ENCODE measurements around the gene LEPR. TPM values are rescaled to one million over a fixed set of nuclear protein-coding genes. Genes with fewer than 3 reads are reported as not detected.

LEPR gene, protein sequence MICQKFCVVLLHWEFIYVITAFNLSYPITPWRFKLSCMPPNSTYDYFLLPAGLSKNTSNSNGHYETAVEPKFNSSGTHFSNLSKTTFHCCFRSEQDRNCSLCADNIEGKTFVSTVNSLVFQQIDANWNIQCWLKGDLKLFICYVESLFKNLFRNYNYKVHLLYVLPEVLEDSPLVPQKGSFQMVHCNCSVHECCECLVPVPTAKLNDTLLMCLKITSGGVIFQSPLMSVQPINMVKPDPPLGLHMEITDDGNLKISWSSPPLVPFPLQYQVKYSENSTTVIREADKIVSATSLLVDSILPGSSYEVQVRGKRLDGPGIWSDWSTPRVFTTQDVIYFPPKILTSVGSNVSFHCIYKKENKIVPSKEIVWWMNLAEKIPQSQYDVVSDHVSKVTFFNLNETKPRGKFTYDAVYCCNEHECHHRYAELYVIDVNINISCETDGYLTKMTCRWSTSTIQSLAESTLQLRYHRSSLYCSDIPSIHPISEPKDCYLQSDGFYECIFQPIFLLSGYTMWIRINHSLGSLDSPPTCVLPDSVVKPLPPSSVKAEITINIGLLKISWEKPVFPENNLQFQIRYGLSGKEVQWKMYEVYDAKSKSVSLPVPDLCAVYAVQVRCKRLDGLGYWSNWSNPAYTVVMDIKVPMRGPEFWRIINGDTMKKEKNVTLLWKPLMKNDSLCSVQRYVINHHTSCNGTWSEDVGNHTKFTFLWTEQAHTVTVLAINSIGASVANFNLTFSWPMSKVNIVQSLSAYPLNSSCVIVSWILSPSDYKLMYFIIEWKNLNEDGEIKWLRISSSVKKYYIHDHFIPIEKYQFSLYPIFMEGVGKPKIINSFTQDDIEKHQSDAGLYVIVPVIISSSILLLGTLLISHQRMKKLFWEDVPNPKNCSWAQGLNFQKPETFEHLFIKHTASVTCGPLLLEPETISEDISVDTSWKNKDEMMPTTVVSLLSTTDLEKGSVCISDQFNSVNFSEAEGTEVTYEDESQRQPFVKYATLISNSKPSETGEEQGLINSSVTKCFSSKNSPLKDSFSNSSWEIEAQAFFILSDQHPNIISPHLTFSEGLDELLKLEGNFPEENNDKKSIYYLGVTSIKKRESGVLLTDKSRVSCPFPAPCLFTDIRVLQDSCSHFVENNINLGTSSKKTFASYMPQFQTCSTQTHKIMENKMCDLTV
- 1.3 to 3.1 TPM (median 2.6 TPM) in 5 replicates for total RNA-seq (2022; extraction: Qiagen RNA extraction; ENCODE audit: low read depth)

DNA sequence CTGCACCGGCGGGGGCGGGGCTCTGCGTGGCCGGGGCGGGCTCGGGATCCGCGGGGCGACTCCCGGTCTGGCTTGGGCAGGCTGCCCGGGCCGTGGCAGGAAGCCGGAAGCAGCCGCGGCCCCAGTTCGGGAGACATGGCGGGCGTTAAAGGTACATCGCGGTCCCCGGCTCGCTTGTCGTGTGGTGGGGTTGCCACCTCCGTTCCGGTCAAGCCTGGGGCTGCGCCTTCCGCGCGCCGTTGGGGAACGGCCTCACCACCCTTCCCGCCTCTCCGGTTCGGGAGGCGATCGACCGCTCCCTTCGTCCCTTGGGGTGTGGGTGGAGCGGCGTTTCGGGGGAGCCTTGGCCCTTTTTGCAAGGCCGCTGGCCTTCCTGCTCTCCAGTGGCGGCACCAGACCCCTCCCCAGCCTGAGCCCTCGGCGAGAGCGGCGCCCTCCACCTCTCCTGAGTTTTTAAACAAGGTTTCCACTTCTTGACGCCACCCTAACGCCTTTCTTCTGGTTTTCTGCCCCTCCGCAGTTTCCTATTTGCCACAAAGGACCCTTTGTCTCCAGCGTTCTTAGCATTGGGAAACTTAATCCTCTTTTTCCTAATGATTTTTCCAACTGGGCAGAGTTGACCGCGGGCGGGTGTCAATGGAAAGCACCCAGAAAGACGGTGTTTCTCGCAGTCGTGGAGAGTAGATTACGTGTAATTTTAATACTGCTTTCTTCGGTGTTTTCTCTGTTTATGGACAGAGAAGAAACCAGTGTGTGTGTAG, at the start of gene LEPR, which contains the start of gene LEPROT:
Gene LEPR (plus strand): TSS at position 79 of the 761 bp plus-strand sequence. CDS start 144,898 bp downstream, outside the sequence.
Gene LEPROT (plus strand): TSS at position 79 of the 761 bp plus-strand sequence. CDS start 57 bp downstream, at position 136.

Other genes with a start within 250 kb of the LEPR start
- gene DNAJC6, start 111.1 kb upstream of the LEPR start, total RNA-seq (2022; extraction: Qiagen RNA extraction; ENCODE audit: low read depth): 3.0 to 6.5 TPM (median 5.5 TPM) in 5 replicates
- gene LEPROT, start within 50 bp of the LEPR start, total RNA-seq (2022; extraction: Qiagen RNA extraction; ENCODE audit: low read depth): 29.5 to 43.2 TPM (median 38.6 TPM) in 5 replicates

All from A549 treated with RU486 at 1 μM for 4 hours (cell line).